ENCODE measurements around the gene TCF7. TPM values are rescaled to one million over a fixed set of nuclear protein-coding genes. Genes with fewer than 3 reads are reported as not detected.

The TCF7 gene
- total and polyA plus RNA-seq, 4 donors, result 1.3 to 2.7 (median 2.2) TPM

- TF ChIP-seq ZBTB33 (IDR thresholded peaks at IDR 0.05), result no peak
- TF ChIP-seq REST (IDR thresholded peaks at IDR 0.05), result no peak
- TF ChIP-seq ATF3 (IDR thresholded peaks at IDR 0.05), result no peak
- TF ChIP-seq EGR1 (IDR thresholded peaks at IDR 0.05; ENCODE audit: low read depth in 2 of 2), result no peak
- no peak for TF ChIP-seq YY1 (IDR thresholded peaks at IDR 0.05)
- no peak for TF ChIP-seq JUND (IDR thresholded peaks at IDR 0.05)
- no peak for TF ChIP-seq CTCF (IDR thresholded peaks at IDR 0.05; ENCODE audit: low read depth, low read length, missing input control)
- no peak for TF ChIP-seq RAD21 (IDR thresholded peaks at IDR 0.05)
- TF ChIP-seq SP1 (IDR thresholded peaks at IDR 0.05), result no peak
- no peak for TF ChIP-seq TAF1 (conservative IDR thresholded peaks at IDR 0.05)
- TF ChIP-seq GABPA (IDR thresholded peaks at IDR 0.05 in 1 of 2, conservative IDR thresholded peaks at IDR 0.05 in 1 of 2), result no peak
- TF ChIP-seq FOXA1 (IDR thresholded peaks at IDR 0.05), result no peak
- no peak for TF ChIP-seq HNF4A (conservative IDR thresholded peaks at IDR 0.05)
- no peak for TF ChIP-seq NR2F2 (IDR thresholded peaks at IDR 0.05)
- TF ChIP-seq RXRA (IDR thresholded peaks at IDR 0.05), result no peak
- TF ChIP-seq HNF4G (IDR thresholded peaks at IDR 0.05), result no peak
- Histone ChIP-seq H3K4me3 (ENCODE audit: low read depth in 1 of 3, low read length in 3 of 3) (no peak overlapping the region), H3K27ac (ENCODE audit: low read depth in 1 of 2, low read length in 2 of 2) (no peak overlapping the region), H3K27me3 (ENCODE audit: control insufficient read depth in 4 of 4, insufficient read depth in 4 of 4, low read length in 3 of 4) (no peaks in the 10 kb centered on the region), H3K9ac (ENCODE audit: low read depth in 1 of 2, low read length in 2 of 2) (no peak overlapping the region), H3K36me3 (ENCODE audit: control insufficient read depth in 4 of 4, insufficient read depth in 3 of 4, low read depth in 1 of 4, low read length in 3 of 4) (no peaks in the 10 kb centered on the region), H3K4me1 (ENCODE audit: control insufficient read depth in 4 of 4, insufficient read depth in 4 of 4, low read length in 3 of 4) (peaks cover 12 to 24% (median 17%) of the 10 kb centered on the region in 4 donors), H3K9me3 (ENCODE audit: control insufficient read depth in 4 of 4, low read length in 3 of 4) (no peaks in the 10 kb centered on the region)
- DNase-seq (ENCODE audit: low spot score), result no peak
- WGBS, result 92% methylated on average over 3 of the region's 3 CpGs
Measured at GRCh38 chr5:134095293-134095692, 19.2 kb upstream of the TCF7 start.

All from liver (tissue), 9 donors.